HL-60/S4 (cell line): ENCODE results near the gene STK33.

Experiments used
- in situ Hi-C: fragments of 300-500 bp; cut with MboI; formaldehyde crosslinking; loops from 2 replicates; pipeline ENCODE4 v1.14.3; 2022; ENCODE audit warnings: low sequenced_read_pairs

Gene STK33

GRCh38 chr11:8459711-8460399, 134.2 kb downstream of the STK33 start:
- in situ Hi-C loops: no loop called here

GRCh38 chr11:8442301-8442700, 151.7 kb downstream of the STK33 start:
- in situ Hi-C loops: no loop called here

- in situ Hi-C loops: no loop called here
These were observed 153.4 kb downstream of the STK33 start for GRCh38 chr11:8440649-8441048.

- in situ Hi-C loops: no loop called here
These were observed 164.5 kb downstream of the STK33 start for GRCh38 chr11:8429483-8429882.

- in situ Hi-C loops: no loop called here
These were observed 168.0 kb downstream of the STK33 start for GRCh38 chr11:8426076-8426475.

- in situ Hi-C loops: no loop called here
These were observed 178.8 kb downstream of the STK33 start for GRCh38 chr11:8415195-8415594.

- in situ Hi-C loops: no loop called here
These were observed 185.7 kb downstream of the STK33 start for GRCh38 chr11:8408151-8408941.

GRCh38 chr11:8403310-8403709, 190.7 kb downstream of the STK33 start:
- in situ Hi-C loops: no loop called here

- in situ Hi-C loops: no loop called here
These were observed 201.1 kb downstream of the STK33 start for GRCh38 chr11:8392886-8393285.

GRCh38 chr11:8392166-8392565, 201.9 kb downstream of the STK33 start:
- in situ Hi-C loops: no loop called here

GRCh38 chr11:8390851-8391612, 203.0 kb downstream of the STK33 start:
- in situ Hi-C loops: no loop called here

GRCh38 chr11:8389029-8389996, 204.7 kb downstream of the STK33 start:
- in situ Hi-C loops: loop anchor here (10.0 kb wide), 1 partner anchor 745 kb away; no protein-coding TSS in a partner anchor

- in situ Hi-C loops: loop anchor here (10.0 kb wide), 1 partner anchor 747 kb away; no protein-coding TSS in a partner anchor
These were observed 206.3 kb downstream of the STK33 start for GRCh38 chr11:8387693-8388092.

GRCh38 chr11:8387141-8387540, 206.9 kb downstream of the STK33 start:
- in situ Hi-C loops: loop anchor here (10.0 kb wide), 1 partner anchor 748 kb away; no protein-coding TSS in a partner anchor

GRCh38 chr11:8386134-8386864, 207.7 kb downstream of the STK33 start:
- in situ Hi-C loops: loop anchor here (10.0 kb wide), 1 partner anchor 749 kb away; no protein-coding TSS in a partner anchor

GRCh38 chr11:8384199-8384821, 209.7 kb downstream of the STK33 start:
- in situ Hi-C loops: loop anchor here (10.0 kb wide), 1 partner anchor 750 kb away; no protein-coding TSS in a partner anchor

GRCh38 chr11:8383627-8384026, 210.4 kb downstream of the STK33 start:
- in situ Hi-C loops: loop anchor here (10.0 kb wide), 1 partner anchor 751 kb away; no protein-coding TSS in a partner anchor

GRCh38 chr11:8383227-8383626, 210.8 kb downstream of the STK33 start:
- in situ Hi-C loops: loop anchor here (10.0 kb wide), 1 partner anchor 752 kb away; no protein-coding TSS in a partner anchor
